Activated CD4-positive, alpha-beta T cell treated with anti-CD3 and anti-CD28 coated beads for 36 hours (primary cell): ENCODE data around the gene EPN1. TPM values are rescaled to one million over a fixed set of nuclear protein-coding genes. Genes with fewer than 3 reads are reported as not detected.

Experiments
- ATAC-seq: fragments of 200-7000 bp; cut with Tn5 transposase; one replicate; pipeline ENCODE4 v1.10.0; 2021; ENCODE audit warnings: mild to moderate bottlenecking, moderate library complexity
- CTCF ChIA-PET: fragments of 350-600 bp; sonication (Branson Sonifier 250); formaldehyde crosslinking; loops from one replicate; lab custom pipeline; 2021; ENCODE audit warnings: antibody characterized with exemption; lab: Charles Lee
- POLR2A ChIA-PET: fragments of 350-600 bp; sonication (Branson Sonifier 250); formaldehyde crosslinking; loops from one replicate; lab custom pipeline; 2021; ENCODE audit warnings: antibody characterized with exemption, inconsistent platforms; lab: Charles Lee
- DNase-seq: peaks from one replicate; pipeline ENCODE4 v3.0.0-alpha.2; 2020
- H3K27ac Mint-ChIP-seq: one replicate; pipeline ENCODE4 v1.8.0; 2021; ENCODE audit warnings: mixed read lengths
- H3K27me3 Mint-ChIP-seq: one replicate; pipeline ENCODE4 v1.8.0; 2021; ENCODE audit warnings: mixed read lengths
- H3K36me3 Mint-ChIP-seq: one replicate; pipeline ENCODE4 v1.8.0; 2021; ENCODE audit warnings: low read depth, mixed read lengths
- H3K4me1 Mint-ChIP-seq: one replicate; pipeline ENCODE4 v1.8.0; 2021; ENCODE audit warnings: mixed read lengths
- H3K4me3 Mint-ChIP-seq: one replicate; pipeline ENCODE4 v1.8.0; 2021; ENCODE audit warnings: mild to moderate bottlenecking, moderate library complexity, mixed read lengths
- H3K9me3 Mint-ChIP-seq: one replicate; pipeline ENCODE4 v1.8.0; 2021; ENCODE audit warnings: low read depth, mixed read lengths
- intact Hi-C, 2 experiments: fragments of 100-400 bp; cut with DNase I in 1 of 2; cut with micrococcal nuclease in 1 of 2; formaldehyde crosslinking; loops; one replicate each; pipeline versions ENCODE4 v1.14.2 to v1.15.1; 2022 to 2024; cut with DNase I, micrococcal nuclease
- total RNA-seq, 2 experiments: library from RNA; stranded (reverse); gene quantifications; one replicate each; pipeline ENCODE4 v1.2.3, GENCODE V29; 2021

The EPN1 gene
- total RNA-seq, 2 experiments from 2014 or later, result 32.5 to 37.1 TPM

- H3K27ac Mint-ChIP-seq, result no peak overlapping the region
These were observed 23.8 kb upstream of the EPN1 start for GRCh38 chr19:55651236-55651635.

GRCh38 chr19:55652311-55653128 is 22.5 kb upstream of the EPN1 start:
- no peak for DNase-seq

More at GRCh38 chr19:55651236-55651635, 23.8 kb upstream of the EPN1 start:
- Mint-ChIP-seq H3K4me1 (peaks cover 32% of the 10 kb centered on the region), H3K4me3 (no peak overlapping the region), H3K9me3 (no peaks in the 10 kb centered on the region), H3K27me3 (no peaks in the 10 kb centered on the region), H3K36me3 (peaks cover 19% of the 10 kb centered on the region)
- DNase-seq, result no peak
- intact Hi-C loops, result loop anchor here in 1 of 2 experiments (5.0 to 10.0 kb wide), 2 partner anchors 1631 to 1786 kb away; partner anchors contain the start of genes MYADM and ZNF460
- ChIA-PET CTCF (no interaction called here), POLR2A (no interaction called here)
- ATAC-seq, result no peak

GRCh38 chr19:55653651-55654322 is 21.2 kb upstream of the EPN1 start:
- peaks cover 30% of the 10 kb centered on the region for H3K36me3 Mint-ChIP-seq
- peak; percentile 98 for DNase-seq
- intact Hi-C loops, result loop anchor here (1.0 to 10.0 kb wide), 11 partner anchors 10 to 1789 kb away; partner anchors contain the start of genes ZNF581 (in 2 of the 2), MYADM (in 1 of the 2), PPP1R12C (in 1 of the 2) and PPP6R1 (in 1 of the 2)
- CTCF ChIA-PET, result interaction anchor here (0.6 to 1.7 kb wide), 32 partner anchors 8 to 1495 kb away, joined by 3 to 24 read pairs (median 5); partner anchors contain the start of genes FIZ1, MBOAT7, TMEM238 and ZNF581
- POLR2A ChIA-PET, result interaction anchor here (0.7 to 1.5 kb wide), 13 partner anchors 8 to 1785 kb away, joined by 3 to 12 read pairs (median 4); partner anchors contain the start of genes FIZ1, TMEM238, ZNF524 and ZNF628
- H3K27ac Mint-ChIP-seq, result peak overlapping the region; percentile 98
- H3K4me3 Mint-ChIP-seq, result peak overlapping the region; percentile 86
- ATAC-seq, result peak; percentile 43
- H3K4me1 Mint-ChIP-seq, result peaks cover 37% of the 10 kb centered on the region
- H3K27me3 Mint-ChIP-seq, result no peaks in the 10 kb centered on the region
- H3K9me3 Mint-ChIP-seq, result no peaks in the 10 kb centered on the region

More at GRCh38 chr19:55652311-55653128, 22.5 kb upstream of the EPN1 start:
- H3K4me1 Mint-ChIP-seq, result peaks cover 31% of the 10 kb centered on the region
- ATAC-seq, result no peak
- H3K27me3 Mint-ChIP-seq, result no peaks in the 10 kb centered on the region
- peak overlapping the region; percentile 25 for H3K27ac Mint-ChIP-seq
- ChIA-PET POLR2A (interaction anchor here (0.6 kb wide), 1 partner anchor 14 kb away, joined by 3 read pairs; no protein-coding TSS in a partner anchor), CTCF (interaction anchor here (0.7 to 1.7 kb wide), 8 partner anchors 9 to 46 kb away, joined by 3 to 11 read pairs (median 5); partner anchors contain the start of gene ZNF581)
- no peaks in the 10 kb centered on the region for H3K9me3 Mint-ChIP-seq
- peak overlapping the region; percentile 86 for H3K4me3 Mint-ChIP-seq
- H3K36me3 Mint-ChIP-seq, result peaks cover 24% of the 10 kb centered on the region
- intact Hi-C loops, result loop anchor here in 1 of 2 experiments (1.0 to 10.0 kb wide), 4 partner anchors 9 to 1788 kb away; partner anchors contain the start of genes MYADM, ZNF460 and ZNF581

GRCh38 chr19:55654323-55654867 is 20.6 kb upstream of the EPN1 start:
- peak overlapping the region; percentile 86 for H3K4me3 Mint-ChIP-seq
- H3K4me1 Mint-ChIP-seq, result peaks cover 39% of the 10 kb centered on the region
- no peaks in the 10 kb centered on the region for H3K27me3 Mint-ChIP-seq
- H3K36me3 Mint-ChIP-seq, result peaks cover 31% of the 10 kb centered on the region
- H3K9me3 Mint-ChIP-seq, result no peaks in the 10 kb centered on the region
- POLR2A ChIA-PET, result interaction anchor here (0.7 to 1.5 kb wide), 15 partner anchors 9 to 1786 kb away, joined by 3 to 12 read pairs (median 4); partner anchors contain the start of genes FIZ1, TMEM238, ZNF524 and ZNF628
- peak overlapping the region; percentile 98 for H3K27ac Mint-ChIP-seq
- ATAC-seq, result peak; percentile 84
- intact Hi-C loops, result loop anchor here (1.0 to 10.0 kb wide), 10 partner anchors 11 to 1790 kb away; partner anchors contain the start of genes MYADM (in 1 of the 2), PPP1R12C (in 1 of the 2), PPP6R1 (in 1 of the 2) and RPL28 (in 1 of the 2)
- peak; percentile 99 for DNase-seq
- CTCF ChIA-PET, result interaction anchor here (0.6 to 1.7 kb wide), 27 partner anchors 9 to 1514 kb away, joined by 3 to 24 read pairs (median 5); partner anchors contain the start of genes FIZ1, MBOAT7, NAT14 and TMEM238

GRCh38 chr19:55654868-55655647 is 20.0 kb upstream of the EPN1 start, which contains the start of gene U2AF2:
U2AF2 (plus strand) TSS chr19:55655035; CDS start chr19:55655105, 70 bp downstream.
- Mint-ChIP-seq H3K36me3 (peaks cover 30% of the 10 kb centered on the region), H3K27ac (peak within 1 kb of the TSS; percentile 98), H3K4me1 (peaks cover 37% of the 10 kb centered on the region), H3K4me3 (peak within 1 kb of the TSS; percentile 86), H3K9me3 (no peaks in the 10 kb centered on the region), H3K27me3 (no peaks in the 10 kb centered on the region)
- intact Hi-C loops, result loop anchor here (1.0 to 10.0 kb wide), 17 partner anchors 12 to 1790 kb away; partner anchors contain the start of genes EPN1 (in 2 of the 2), FIZ1 (in 2 of the 2), MYADM (in 1 of the 2) and PPP1R12C (in 1 of the 2)
- ATAC-seq (peak; percentile 47), DNase-seq (peak; percentile 99)
- CTCF ChIA-PET, result interaction anchor here (0.6 to 1.7 kb wide), 26 partner anchors 8 to 1515 kb away, joined by 3 to 24 read pairs (median 5); partner anchors contain the start of genes FIZ1, MBOAT7, NAT14 and TMEM238
- POLR2A ChIA-PET, result interaction anchor here (0.8 to 1.5 kb wide), 12 partner anchors 9 to 466 kb away, joined by 3 to 12 read pairs (median 4); partner anchors contain the start of genes FIZ1, TMEM238, ZNF524 and ZNF628

GRCh38 chr19:55655648-55656040 is 19.4 kb upstream of the EPN1 start:
- POLR2A ChIA-PET, result no interaction called here

GRCh38 chr19:55656552-55656951 is 18.5 kb upstream of the EPN1 start:
- DNase-seq (no peak), ATAC-seq (no peak)
- ChIA-PET POLR2A (interaction anchor here (0.8 to 1.6 kb wide), 9 partner anchors 9 to 1208 kb away, joined by 3 to 14 read pairs (median 4); partner anchors contain the start of genes LENG8 and ZNF784), CTCF (interaction anchor here (0.5 to 2.5 kb wide), 8 partner anchors 9 to 51 kb away, joined by 3 to 19 read pairs (median 3); partner anchors contain the start of genes CCDC106 and ZNF865)
- no peaks in the 10 kb centered on the region for H3K9me3 Mint-ChIP-seq
- H3K27ac Mint-ChIP-seq, result peak overlapping the region; percentile 92
- peaks cover 40% of the 10 kb centered on the region for H3K36me3 Mint-ChIP-seq
- H3K4me1 Mint-ChIP-seq, result peaks cover 30% of the 10 kb centered on the region
- H3K4me3 Mint-ChIP-seq, result peak overlapping the region; percentile 86
- H3K27me3 Mint-ChIP-seq, result no peaks in the 10 kb centered on the region
- intact Hi-C loops, result loop anchor here (2.0 to 10.0 kb wide), 2 partner anchors 14 to 1792 kb away; partner anchors contain the start of gene MYADM (in 1 of the 2)

More at GRCh38 chr19:55655648-55656040, 19.4 kb upstream of the EPN1 start:
- CTCF ChIA-PET, result interaction anchor here (2.5 kb wide), 1 partner anchor 16 kb away, joined by 19 read pairs; no protein-coding TSS in a partner anchor
- DNase-seq, result no peak
- no peaks in the 10 kb centered on the region for H3K27me3 Mint-ChIP-seq
- ATAC-seq, result no peak
- peaks cover 33% of the 10 kb centered on the region for H3K36me3 Mint-ChIP-seq
- peak overlapping the region; percentile 92 for H3K27ac Mint-ChIP-seq
- H3K9me3 Mint-ChIP-seq, result no peaks in the 10 kb centered on the region
- H3K4me1 Mint-ChIP-seq, result peaks cover 33% of the 10 kb centered on the region
- intact Hi-C loops, result loop anchor here (1.0 to 10.0 kb wide), 10 partner anchors 15 to 1791 kb away; partner anchors contain the start of genes EPN1 (in 2 of the 2), FIZ1 (in 2 of the 2), MYADM (in 1 of the 2) and TSEN34 (in 1 of the 2)
- H3K4me3 Mint-ChIP-seq, result peak overlapping the region; percentile 86

- no peak for ATAC-seq
- CTCF ChIA-PET, result interaction anchor here (0.6 to 2.5 kb wide), 8 partner anchors 9 to 51 kb away, joined by 3 to 19 read pairs (median 4); partner anchors contain the start of genes CCDC106 and ZNF865
- no peaks in the 10 kb centered on the region for H3K27me3 Mint-ChIP-seq
- H3K27ac Mint-ChIP-seq, result peak overlapping the region; percentile 92
- peaks cover 46% of the 10 kb centered on the region for H3K36me3 Mint-ChIP-seq
- no peaks in the 10 kb centered on the region for H3K9me3 Mint-ChIP-seq
- H3K4me3 Mint-ChIP-seq, result peak overlapping the region; percentile 86
- H3K4me1 Mint-ChIP-seq, result peaks cover 31% of the 10 kb centered on the region
- DNase-seq, result peak; percentile 52
- POLR2A ChIA-PET, result interaction anchor here (0.8 to 1.6 kb wide), 9 partner anchors 9 to 1208 kb away, joined by 3 to 14 read pairs (median 4); partner anchors contain the start of genes LENG8 and ZNF784
- intact Hi-C loops, result loop anchor here (2.0 to 10.0 kb wide), 2 partner anchors 14 to 1792 kb away; partner anchors contain the start of gene MYADM (in 1 of the 2)
These were observed 17.9 kb upstream of the EPN1 start for GRCh38 chr19:55656988-55657747.
